ENCODE results near the gene RIPOR3.
"Not testable (repeated sequence)": the region's sequence is repeated elsewhere in the genome, so short reads cannot be mapped to it uniquely, and the experiment has no call there.

GRCh38 chr20:50639971-50640711 lies 51.2 kb downstream of the RIPOR3 start:
- not testable (repeated sequence) for TF ChIP-seq PKNOX1, SUZ12, ZNF384, FOXK2 (IDR thresholded peaks at IDR 0.05)

Measured in HEK293T (cell line).